GM19238 (cell line): ENCODE results near the gene ATP5F1C.
"Not testable (repeated sequence)": the region's sequence is repeated elsewhere in the genome, so short reads cannot be mapped to it uniquely, and the experiment has no call there.

ENCODE experiments used
- DNase-seq: peaks from one replicate; pipeline ENCODE4 v3.0.0; 2011; ENCODE audit warnings: low spot score; ENCODE audit not compliant: insufficient read length

ATP5F1C gene

GRCh38 chr10:7794251-7795026 is 6.5 kb downstream of the ATP5F1C start:
- no peak for DNase-seq

GRCh38 chr10:7795605-7796004 is 7.6 kb downstream of the ATP5F1C start:
- DNase-seq, result no peak

GRCh38 chr10:7797582-7797981 is 9.6 kb downstream of the ATP5F1C start:
- no peak for DNase-seq

GRCh38 chr10:7802606-7803005 is 14.6 kb downstream of the ATP5F1C start:
- DNase-seq, result no peak

GRCh38 chr10:7804216-7804615 is 16.2 kb downstream of the ATP5F1C start:
- DNase-seq, result no peak

- no peak for DNase-seq
Observed at GRCh38 chr10:7804741-7805140, 16.8 kb downstream of the ATP5F1C start.

GRCh38 chr10:7808686-7809267 is 20.8 kb downstream of the ATP5F1C start:
- DNase-seq, result no peak

- DNase-seq, result no peak
Observed at GRCh38 chr10:7810443-7810842, 22.5 kb downstream of the ATP5F1C start.

- DNase-seq, result no peak
Observed at GRCh38 chr10:7811000-7811399, 23.0 kb downstream of the ATP5F1C start.

GRCh38 chr10:7811743-7812142 is 23.8 kb downstream of the ATP5F1C start:
- not testable (repeated sequence) for DNase-seq

GRCh38 chr10:7813481-7813880 is 25.5 kb downstream of the ATP5F1C start:
- no peak for DNase-seq

- no peak for DNase-seq
Observed at GRCh38 chr10:7817576-7817975, 29.6 kb downstream of the ATP5F1C start.

GRCh38 chr10:7817984-7818294 is 30.0 kb downstream of the ATP5F1C start:
- DNase-seq, result no peak

GRCh38 chr10:7818295-7819120 is 30.5 kb downstream of the ATP5F1C start, which contains the start of gene TAF3:
TSS of gene TAF3 (plus strand) at chr10:7818505. CDS start at chr10:7818710, 205 bp downstream.
- DNase-seq, result peak; percentile 78

GRCh38 chr10:7819121-7819460 is 31.1 kb downstream of the ATP5F1C start:
- DNase-seq, result peak; percentile 3

- DNase-seq, result no peak
Observed at GRCh38 chr10:7824251-7824650, 36.3 kb downstream of the ATP5F1C start.

GRCh38 chr10:7826971-7827370 is 39.0 kb downstream of the ATP5F1C start:
- DNase-seq, result no peak

- no peak for DNase-seq
Observed at GRCh38 chr10:7829289-7829834, 41.4 kb downstream of the ATP5F1C start.

GRCh38 chr10:7832060-7832459 is 44.1 kb downstream of the ATP5F1C start:
- no peak for DNase-seq

- DNase-seq, result no peak
Observed at GRCh38 chr10:7833210-7833609, 45.2 kb downstream of the ATP5F1C start.

GRCh38 chr10:7834262-7834661 is 46.3 kb downstream of the ATP5F1C start:
- DNase-seq, result no peak

GRCh38 chr10:7836571-7836970 is 48.6 kb downstream of the ATP5F1C start:
- no peak for DNase-seq
